Skeletal muscle cell (primary cell): ENCODE data around the gene SRRT.

ENCODE experiments used
- DNase-seq: peaks from one replicate; pipeline ENCODE4 v3.0.0-alpha.2; 2010; ENCODE audit warnings: low read depth
- H3K4me3 ChIP-seq: 2 replicates; pipeline ENCODE4 v1.5.1; 2011; ENCODE audit warnings: low read depth, mild to moderate bottlenecking, control low read depth, low read length, moderate library complexity

Gene SRRT

DNA sequence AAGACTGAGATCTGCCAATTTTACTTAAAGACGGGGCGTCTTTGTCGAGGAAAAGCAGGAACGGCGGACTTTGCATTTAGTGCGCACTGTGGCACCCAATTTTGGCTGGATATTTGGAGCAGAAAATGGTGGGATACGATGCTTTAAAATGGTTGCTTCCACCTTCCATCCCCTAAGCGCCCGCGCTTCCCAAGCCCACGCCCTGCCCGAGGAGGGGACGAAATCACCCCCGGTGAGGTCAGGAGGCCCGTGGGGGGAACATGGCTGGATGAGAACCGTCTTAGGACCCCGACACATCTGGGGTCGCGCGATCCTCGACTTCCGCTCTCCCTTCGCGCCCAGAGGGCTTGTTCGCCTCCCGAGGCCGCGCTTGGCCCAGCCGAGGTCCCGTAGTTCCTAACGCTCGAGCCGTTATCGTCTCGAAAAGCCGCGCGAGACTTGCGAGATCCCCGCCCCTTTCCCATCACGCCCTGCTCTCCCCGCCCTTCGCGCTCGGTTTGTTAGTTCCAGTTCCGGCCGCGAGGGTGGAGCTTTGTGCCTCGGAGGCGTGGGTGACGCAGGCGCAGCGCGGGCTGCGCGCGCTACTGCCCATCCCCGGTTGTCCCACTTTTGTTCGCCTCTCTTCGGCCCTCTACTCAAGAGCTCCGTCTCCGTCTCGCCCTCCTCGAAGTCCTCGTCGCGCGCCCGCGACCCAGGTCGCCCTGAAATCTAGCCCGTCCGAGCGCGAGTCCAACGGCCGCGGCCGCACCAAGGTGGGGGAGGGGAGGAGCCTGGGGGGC lies at the start of gene SRRT:
Gene SRRT, plus strand, starts transcription at position 527 of the 779 bp plus-strand sequence. CDS start 488 bp downstream, outside the sequence.
- peak; percentile 94 for DNase-seq
- peak within 1 kb of the TSS; percentile 82 for H3K4me3 ChIP-seq

DNA sequence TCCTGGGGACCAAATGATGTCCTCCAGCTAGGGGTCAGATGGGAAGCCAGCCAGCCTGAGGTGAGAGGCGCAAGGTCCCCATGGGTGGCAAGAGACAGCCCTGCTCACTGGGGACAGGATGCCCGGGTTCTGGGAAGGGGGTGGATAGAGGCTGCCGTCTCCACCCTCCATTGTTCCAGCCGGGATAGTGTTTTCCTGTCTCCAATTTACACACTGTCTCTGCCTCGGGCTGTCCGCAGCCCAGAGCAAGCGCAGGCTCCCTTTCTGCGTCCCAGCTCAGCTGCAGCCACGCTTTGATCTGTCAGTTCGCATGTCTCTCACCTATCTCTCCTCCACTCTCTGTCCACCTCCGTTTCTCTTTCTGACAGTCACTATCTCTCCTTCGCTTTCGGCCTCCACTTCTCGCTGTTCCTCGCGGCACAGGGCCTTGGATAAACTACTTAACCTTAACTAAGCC lies 49.7 kb upstream of the SRRT start:
- DNase-seq: no peak
- H3K4me3 ChIP-seq: peak overlapping the region; percentile 84

- H3K4me3 ChIP-seq: peak overlapping the region; percentile 84
These were observed 49.0 kb upstream of the SRRT start for GRCh38 chr7:100825751-100826513.

DNA sequence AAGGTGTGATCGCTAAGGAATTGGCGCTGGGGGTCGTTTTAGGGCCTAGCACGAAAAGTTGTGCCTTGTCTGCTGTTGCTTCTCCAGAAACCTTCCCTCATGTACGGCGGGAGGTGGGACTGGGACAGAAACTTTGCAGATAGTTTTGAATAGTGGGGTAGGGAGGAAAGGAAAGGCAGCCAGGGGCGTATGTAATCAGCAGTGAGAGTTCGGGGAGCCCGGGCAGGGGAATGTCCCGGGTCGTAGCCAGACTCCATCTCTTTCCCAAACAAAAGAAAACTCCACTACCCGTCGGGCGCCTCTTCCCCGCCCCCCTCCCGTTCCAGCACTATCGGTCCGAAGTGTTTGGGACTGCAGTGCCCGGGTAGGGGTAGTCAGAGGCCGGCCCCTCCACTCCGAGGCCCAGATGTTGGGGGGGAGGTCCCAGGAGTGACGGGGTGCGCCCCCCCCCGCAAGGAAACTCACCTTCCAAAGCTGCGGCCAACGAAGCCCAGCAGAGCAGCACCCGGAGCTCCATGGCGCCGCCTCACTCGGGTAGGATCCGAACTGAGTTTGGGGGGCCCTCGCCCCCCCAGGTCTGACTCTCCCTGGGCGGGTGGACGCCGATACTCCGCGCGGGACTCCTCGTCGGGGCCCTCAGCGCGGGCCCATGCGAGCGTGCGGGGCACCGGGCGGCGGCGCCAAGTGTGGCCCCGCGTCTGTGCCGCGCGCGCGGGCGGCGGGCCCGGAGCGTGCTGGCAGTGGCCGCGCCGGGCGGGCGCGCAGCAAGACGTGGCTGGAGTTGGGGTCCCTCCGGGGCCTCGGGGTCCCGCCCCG lies 48.2 kb upstream of the SRRT start:
- peak overlapping the region; percentile 84 for H3K4me3 ChIP-seq
- no peak for DNase-seq

More at GRCh38 chr7:100825751-100826513, 49.0 kb upstream of the SRRT start:
- DNase-seq: no peak

GRCh38 chr7:100827330-100828226 lies 47.3 kb upstream of the SRRT start, which contains the start of gene EPHB4:
TSS of gene EPHB4 (minus strand) at chr7:100827523. CDS start at chr7:100827030, 493 bp downstream.
- H3K4me3 ChIP-seq: peak within 1 kb of the TSS; percentile 84
- DNase-seq: peak; percentile 62

DNA sequence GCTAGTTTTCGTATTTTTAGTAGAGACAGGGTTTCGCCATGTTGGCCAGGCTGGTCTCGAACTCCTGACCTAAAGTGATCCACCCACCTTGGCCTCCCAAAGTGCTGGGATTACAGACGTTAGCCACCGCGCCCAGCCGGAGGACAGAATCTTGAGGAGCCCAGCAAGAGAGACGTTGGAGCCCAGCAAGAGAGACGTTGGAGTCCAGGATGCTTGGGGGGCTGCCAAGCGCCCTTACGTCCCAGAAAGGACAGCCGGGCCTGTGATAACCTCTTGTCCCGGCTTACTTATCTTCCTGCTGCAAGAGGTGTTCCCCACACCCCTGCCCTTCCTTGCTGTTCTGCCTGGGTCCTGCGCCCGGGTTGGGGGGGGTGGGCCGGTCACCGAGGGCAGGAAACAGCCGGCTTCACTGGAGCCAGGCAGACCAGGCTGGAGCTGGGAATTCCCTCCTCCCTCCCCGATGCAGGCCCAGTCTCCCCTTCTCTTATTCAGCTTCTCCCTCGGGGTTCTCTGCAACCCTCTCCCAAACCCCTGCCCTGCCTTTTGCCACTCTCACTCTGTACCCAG lies 45.7 kb upstream of the SRRT start:
- DNase-seq: no peak
- no peak overlapping the region for H3K4me3 ChIP-seq

GRCh38 chr7:100830396-100830795 lies 44.5 kb upstream of the SRRT start:
- H3K4me3 ChIP-seq: no peak overlapping the region
- no peak for DNase-seq

DNA sequence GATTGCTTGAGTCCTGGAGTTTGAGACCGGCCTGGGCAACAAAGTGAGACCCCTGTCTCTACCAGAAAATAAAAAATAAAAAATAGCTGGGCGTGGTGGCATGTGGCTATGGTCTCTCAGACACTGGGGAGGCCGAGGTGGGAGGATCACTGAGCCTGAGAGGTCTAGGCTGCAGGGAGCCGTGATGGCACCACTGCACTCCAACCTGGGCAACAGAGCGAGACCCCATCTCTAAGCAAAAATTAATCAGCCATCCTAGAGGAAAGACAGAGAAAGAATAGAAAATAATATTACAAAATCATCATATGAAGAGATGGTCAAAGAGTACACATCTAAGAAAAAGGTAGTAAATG lies 42.6 kb upstream of the SRRT start:
- no peak overlapping the region for H3K4me3 ChIP-seq
- DNase-seq: no peak

DNA sequence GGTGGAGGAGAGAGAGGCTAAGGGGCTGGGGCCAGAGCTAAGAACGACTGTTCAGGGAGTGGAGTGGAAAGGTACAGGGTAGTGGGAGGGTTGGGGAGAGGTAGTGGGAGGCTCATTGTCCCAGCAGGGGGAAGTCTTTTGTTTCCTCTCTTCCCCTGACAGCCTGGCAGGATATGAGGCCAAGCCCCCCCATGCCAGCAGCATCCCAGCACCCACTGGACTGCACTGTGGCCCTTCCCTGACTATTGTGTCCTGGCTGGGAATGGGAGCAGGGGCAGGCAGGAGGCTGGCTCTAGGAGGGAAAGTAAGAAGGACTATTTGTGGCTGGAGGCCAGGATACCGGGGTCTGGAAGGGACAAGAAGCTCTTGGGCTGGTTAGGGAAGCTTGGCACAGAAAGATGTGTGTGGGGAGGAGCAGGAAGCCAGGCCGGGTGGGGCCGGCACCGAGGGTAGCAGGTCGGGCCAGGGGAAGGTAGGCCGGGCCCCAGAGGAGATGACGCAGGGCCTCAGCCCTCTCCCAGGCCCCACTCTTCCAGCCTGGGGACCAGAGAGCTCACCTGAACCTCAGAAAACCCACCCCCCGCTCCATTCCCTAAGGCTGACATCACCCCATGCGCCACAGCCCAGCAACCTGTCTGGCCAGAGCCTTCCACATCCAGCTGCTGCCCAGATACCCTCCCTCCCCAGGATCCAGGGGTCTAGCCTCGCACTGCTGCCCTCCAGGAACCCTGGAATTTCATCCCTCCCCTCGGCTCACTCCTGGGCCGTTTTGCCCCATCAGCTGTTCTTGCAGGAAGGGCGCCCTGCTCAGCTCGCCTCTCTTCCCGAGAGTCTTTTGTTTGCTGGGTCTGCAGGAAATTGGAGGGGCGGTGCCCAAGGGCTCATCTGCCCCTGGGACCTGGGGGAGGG lies 38.7 kb upstream of the SRRT start:
- DNase-seq: no peak
- H3K4me3 ChIP-seq: no peak overlapping the region

DNA sequence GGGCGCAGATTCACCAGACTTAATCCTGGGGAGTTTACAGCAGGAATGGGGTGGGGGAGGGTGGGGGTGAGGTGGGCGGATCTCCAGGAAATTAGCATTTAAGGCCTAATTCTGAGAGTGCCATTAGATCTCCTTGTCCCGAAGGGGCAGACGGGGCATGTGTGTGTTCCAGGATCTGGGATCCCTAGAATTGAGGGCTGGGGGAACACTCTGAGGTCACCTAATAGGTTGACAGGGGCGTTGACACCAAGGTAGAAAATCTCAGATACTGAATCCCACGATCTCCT lies 38.1 kb upstream of the SRRT start:
- H3K4me3 ChIP-seq: peak overlapping the region; percentile 42
- DNase-seq: no peak

DNA sequence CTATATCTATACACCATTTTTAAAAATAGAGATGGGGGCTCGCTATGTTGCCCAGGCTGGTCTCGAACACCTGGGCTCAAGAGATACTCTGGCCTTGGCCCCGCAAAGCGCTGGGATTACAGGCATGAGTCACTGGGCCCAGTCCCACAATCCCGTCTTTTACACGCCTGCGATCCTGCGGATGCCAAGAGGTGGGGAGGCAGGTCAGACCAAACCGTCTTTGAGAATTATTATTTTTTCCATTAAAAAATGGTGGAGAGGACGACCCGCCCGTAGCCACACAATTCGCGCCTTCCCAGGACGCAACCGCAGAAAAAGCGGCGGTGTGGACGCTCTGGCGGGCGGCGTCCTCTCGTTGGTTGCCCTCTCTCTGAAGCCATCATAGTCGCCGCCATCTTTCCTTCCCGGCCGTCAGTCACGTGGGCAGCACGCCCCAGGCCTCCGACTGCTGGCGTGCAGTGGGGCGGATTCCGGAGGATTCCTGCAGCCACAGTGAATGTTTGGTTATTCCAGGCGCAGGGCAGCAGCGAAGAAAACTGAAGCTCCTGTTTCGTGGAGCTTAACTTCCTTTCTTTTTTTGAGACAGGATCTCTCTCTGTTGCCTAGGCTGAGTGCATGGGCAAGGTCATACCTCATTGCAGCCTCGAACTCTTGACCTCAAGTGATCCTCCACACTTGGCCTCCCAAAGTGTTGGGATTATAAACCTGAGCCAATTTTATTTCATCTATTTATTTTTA lies 37.6 kb upstream of the SRRT start:
- peak overlapping the region; percentile 42 for H3K4me3 ChIP-seq
- peak; percentile 67 for DNase-seq

DNA sequence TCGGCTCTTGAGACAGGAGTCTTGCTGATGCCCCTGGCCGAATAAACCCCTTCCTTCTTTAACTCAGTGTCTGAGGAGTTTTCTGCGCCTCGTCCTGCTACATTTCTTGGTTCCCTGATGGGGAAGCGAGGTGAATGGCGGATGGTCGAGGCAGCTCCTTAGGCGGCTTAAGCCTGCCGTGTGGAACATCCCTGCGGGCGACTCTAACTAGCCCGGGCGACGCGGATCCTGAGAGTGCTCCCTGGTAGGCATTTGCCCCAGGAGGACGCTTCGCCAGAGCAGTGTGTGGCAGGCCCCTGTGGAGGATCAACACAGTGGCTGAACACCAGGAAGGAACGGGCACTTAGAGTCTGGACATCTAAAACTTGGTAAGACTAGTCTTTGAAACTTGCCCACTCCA lies 35.5 kb upstream of the SRRT start:
- no peak for DNase-seq
- H3K4me3 ChIP-seq: no peak overlapping the region

DNA sequence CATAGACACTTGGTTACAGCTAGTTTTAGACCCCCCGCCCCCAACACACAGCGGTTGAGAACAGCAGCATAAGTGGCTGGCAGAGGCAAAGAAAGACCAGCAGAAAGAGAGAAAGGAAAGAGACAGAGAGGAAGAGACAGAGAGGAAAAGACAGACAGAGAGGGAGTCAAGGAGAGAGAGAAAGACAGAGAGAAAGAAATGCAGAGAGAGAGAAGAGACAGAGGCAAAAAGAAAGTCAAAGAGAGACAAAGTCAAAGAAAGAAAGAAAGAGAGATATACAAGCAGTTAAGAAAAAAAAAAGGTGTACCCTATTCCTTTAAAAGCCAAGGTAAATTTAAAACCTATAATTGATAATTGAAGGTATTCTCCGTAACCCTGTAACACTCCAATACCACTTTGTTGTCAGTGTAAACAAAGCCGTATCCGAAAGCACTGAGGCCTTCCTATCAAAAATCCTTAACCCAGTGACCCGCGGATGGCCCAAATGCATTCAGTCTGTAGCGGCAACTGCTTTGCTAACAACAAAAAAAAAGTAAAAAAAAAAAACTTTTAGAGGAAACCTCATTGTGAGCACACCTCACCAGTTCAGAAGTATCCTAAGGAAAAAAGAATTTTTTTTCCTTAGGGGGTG lies 34.3 kb upstream of the SRRT start:
- H3K4me3 ChIP-seq: no peak overlapping the region
- DNase-seq: no peak

DNA sequence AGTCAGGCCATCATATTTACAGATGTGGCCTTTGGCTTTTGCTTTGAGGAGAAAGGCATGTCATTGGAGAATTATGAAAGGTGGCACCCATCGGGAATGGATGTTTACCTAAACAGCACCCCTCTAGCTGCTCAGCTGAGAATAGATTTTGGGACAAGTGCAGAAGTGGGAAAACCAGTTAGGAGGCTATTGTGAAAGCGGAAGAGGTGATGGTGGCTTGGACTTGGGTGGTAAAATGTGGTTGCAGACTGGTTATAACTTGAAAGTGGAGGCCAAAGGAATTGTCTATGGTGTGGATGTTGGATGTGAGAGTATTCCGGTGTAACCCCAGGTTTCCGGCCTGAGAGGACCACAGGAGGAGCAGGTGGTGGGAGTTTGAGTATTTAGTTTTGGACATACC lies 27.5 kb upstream of the SRRT start:
- no peak overlapping the region for H3K4me3 ChIP-seq
- no peak for DNase-seq

DNA sequence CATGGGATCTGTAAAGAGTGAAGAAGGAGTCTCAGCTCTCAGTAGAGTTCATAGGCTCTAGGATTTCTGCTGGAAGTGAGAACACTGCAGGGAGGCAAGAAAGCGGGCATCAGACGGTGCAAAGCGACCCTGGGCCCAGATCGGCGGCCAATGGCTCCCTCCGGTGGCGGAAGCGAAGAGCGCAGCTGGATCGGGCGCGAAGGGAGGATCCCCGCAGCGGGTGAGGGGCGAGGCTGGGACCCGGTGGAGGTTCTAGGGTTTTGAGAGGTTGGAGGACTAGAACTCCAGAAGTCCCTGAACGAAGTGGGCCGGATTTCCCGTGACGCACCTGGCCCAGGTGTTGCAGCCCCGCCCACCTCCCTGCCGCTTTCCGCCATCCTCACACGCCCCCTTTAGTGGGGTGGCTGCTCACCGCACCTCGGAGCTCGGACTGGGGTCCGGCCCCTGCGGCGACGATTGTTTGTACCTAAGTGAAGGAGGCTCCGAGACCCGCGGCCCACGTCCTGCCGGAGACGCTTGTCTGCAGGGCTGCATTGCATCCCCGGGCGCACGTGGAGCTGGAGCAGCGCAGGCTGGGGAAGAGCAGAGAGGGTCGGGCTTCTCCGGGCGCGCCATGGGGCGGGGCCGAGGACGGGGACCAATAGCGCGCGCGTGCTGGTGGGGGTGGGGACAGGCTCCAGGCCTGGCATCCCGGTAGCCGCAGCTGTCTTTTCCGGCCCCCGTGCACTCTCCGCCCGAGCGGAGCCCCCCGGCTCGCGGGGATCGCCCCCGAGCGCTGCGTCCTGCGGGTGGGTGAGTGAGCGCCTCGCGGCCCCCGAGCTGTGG lies 22.6 kb upstream of the SRRT start, which contains the start of gene SLC12A9:
Gene SLC12A9, plus strand, starts transcription at position 666 of the 825 bp plus-strand sequence. CDS start 1,485 bp downstream, outside the sequence.
- DNase-seq: peak; percentile 69
- H3K4me3 ChIP-seq: peak within 1 kb of the TSS; percentile 72
